ENCODE data around the gene CFAP45. TPM values are rescaled to one million over a fixed set of nuclear protein-coding genes. Genes with fewer than 3 reads are reported as not detected.

Gene CFAP45
- total RNA-seq, 1 experiment from 2014 or later: 9.3 TPM

DNA sequence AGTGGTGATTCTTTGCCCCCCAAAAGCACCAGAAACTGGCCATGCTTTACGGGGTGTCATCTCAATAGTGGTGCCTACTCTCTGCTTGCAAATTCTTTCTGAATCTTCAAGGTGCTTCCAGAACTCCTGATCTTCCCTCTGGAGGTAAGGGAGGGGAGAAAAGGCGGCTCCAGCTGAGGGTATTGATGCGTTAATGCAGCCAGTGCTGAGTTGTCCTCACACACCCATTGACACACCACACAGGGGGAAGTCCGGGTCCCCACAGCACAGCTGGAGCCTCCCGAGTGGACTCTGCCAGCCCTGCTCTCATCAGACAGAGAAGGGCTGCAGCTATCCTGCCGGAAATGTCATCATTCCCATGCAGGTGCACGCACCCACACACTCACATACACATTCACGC is 38.7 kb downstream of the CFAP45 start:
- no peaks in the 10 kb centered on the region for H3K36me3 ChIP-seq (ENCODE audit: low read depth)
- no peaks in the 10 kb centered on the region for H3K4me1 ChIP-seq (replicated peaks; ENCODE audit: insufficient read depth)
- POLR2A ChIA-PET (ENCODE audit: unreplicated experiment): no interaction called here
- H3K4me2 ChIP-seq: no peak overlapping the region
- no peaks in the 10 kb centered on the region for H4K20me1 ChIP-seq (ENCODE audit: insufficient read depth)
- H3K27ac ChIP-seq: no peak overlapping the region
- no peak overlapping the region for H2AFZ ChIP-seq
- H3K79me2 ChIP-seq (ENCODE audit: low read depth): no peaks in the 10 kb centered on the region
- H3K4me3 ChIP-seq: no peak overlapping the region
- no peak for DNase-seq
- H3F3A ChIP-seq (ENCODE audit: insufficient read depth, low read depth): peaks cover 7% of the 10 kb centered on the region; the same call in 1 of the 2 replicates
- intact Hi-C loops (cut with micrococcal nuclease; ENCODE audit: unreplicated experiment): no loop called here
- H3K9me3 ChIP-seq (ENCODE audit: insufficient read depth, low read depth): no peaks in the 10 kb centered on the region
- CTCF ChIA-PET: no interaction called here
- H3K27me3 ChIP-seq (ENCODE audit: insufficient read depth, low read depth): no peaks in the 10 kb centered on the region
- TF ChIP-seq EZH2 (IDR thresholded peaks at IDR 0.05; ENCODE audit: low read depth): no peak
- TF ChIP-seq, protein P1, sequence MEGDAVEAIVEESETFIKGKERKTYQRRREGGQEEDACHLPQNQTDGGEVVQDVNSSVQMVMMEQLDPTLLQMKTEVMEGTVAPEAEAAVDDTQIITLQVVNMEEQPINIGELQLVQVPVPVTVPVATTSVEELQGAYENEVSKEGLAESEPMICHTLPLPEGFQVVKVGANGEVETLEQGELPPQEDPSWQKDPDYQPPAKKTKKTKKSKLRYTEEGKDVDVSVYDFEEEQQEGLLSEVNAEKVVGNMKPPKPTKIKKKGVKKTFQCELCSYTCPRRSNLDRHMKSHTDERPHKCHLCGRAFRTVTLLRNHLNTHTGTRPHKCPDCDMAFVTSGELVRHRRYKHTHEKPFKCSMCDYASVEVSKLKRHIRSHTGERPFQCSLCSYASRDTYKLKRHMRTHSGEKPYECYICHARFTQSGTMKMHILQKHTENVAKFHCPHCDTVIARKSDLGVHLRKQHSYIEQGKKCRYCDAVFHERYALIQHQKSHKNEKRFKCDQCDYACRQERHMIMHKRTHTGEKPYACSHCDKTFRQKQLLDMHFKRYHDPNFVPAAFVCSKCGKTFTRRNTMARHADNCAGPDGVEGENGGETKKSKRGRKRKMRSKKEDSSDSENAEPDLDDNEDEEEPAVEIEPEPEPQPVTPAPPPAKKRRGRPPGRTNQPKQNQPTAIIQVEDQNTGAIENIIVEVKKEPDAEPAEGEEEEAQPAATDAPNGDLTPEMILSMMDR (conservative IDR thresholded peaks at IDR 0.05): no peak
- BruUV-seq (replicated peaks): no TSS peak
- no peaks in the 10 kb centered on the region for H3K9me2 ChIP-seq (ENCODE audit: insufficient read depth)

DNA sequence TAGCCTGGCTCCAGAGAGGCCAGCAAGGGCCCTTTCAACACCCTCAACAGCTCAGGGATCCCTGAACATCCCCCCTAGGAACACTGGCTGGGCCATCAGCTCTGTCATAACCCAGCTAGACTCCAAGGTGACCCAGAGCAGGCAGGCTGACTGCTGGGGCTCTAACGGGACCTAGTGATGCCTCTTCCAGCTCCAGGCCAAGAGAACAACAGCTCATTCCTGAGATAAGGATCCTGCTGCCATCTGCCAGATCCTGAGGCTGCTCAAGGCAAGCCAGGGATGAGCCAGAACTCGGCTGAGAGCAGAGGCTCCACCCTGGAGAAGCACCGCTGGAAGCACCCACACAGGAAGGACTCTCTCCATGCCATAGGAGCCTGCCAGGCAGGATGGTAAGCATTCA is 39.5 kb downstream of the CFAP45 start:
- BruUV-seq (replicated peaks): no TSS peak
- CTCF ChIA-PET: no interaction called here
- H3K4me2 ChIP-seq: no peak overlapping the region
- no peak overlapping the region for H2AFZ ChIP-seq
- no peak overlapping the region for H3K4me3 ChIP-seq
- POLR2A ChIA-PET (ENCODE audit: unreplicated experiment): interaction anchor here (0.6 kb wide), 1 partner anchor 262 kb away, joined by 3 read pairs; no protein-coding TSS in a partner anchor
- no peak overlapping the region for H3K27ac ChIP-seq
- no peaks in the 10 kb centered on the region for H3K79me2 ChIP-seq (ENCODE audit: low read depth)
- H3F3A ChIP-seq (ENCODE audit: insufficient read depth, low read depth): peaks cover 7% of the 10 kb centered on the region; the same call in 1 of the 2 replicates
- H3K4me1 ChIP-seq (replicated peaks; ENCODE audit: insufficient read depth): no peaks in the 10 kb centered on the region
- TF ChIP-seq EZH2 (IDR thresholded peaks at IDR 0.05; ENCODE audit: low read depth): no peak
- TF ChIP-seq, protein P1 (conservative IDR thresholded peaks at IDR 0.05): no peak
- no peak for DNase-seq
- intact Hi-C loops (cut with micrococcal nuclease; ENCODE audit: unreplicated experiment): no loop called here
- no peaks in the 10 kb centered on the region for H3K9me3 ChIP-seq (ENCODE audit: insufficient read depth, low read depth)
- H3K27me3 ChIP-seq (ENCODE audit: insufficient read depth, low read depth): no peaks in the 10 kb centered on the region
- H3K36me3 ChIP-seq (ENCODE audit: low read depth): no peaks in the 10 kb centered on the region
- no peaks in the 10 kb centered on the region for H4K20me1 ChIP-seq (ENCODE audit: insufficient read depth)
- H3K9me2 ChIP-seq (ENCODE audit: insufficient read depth): no peaks in the 10 kb centered on the region

DNA sequence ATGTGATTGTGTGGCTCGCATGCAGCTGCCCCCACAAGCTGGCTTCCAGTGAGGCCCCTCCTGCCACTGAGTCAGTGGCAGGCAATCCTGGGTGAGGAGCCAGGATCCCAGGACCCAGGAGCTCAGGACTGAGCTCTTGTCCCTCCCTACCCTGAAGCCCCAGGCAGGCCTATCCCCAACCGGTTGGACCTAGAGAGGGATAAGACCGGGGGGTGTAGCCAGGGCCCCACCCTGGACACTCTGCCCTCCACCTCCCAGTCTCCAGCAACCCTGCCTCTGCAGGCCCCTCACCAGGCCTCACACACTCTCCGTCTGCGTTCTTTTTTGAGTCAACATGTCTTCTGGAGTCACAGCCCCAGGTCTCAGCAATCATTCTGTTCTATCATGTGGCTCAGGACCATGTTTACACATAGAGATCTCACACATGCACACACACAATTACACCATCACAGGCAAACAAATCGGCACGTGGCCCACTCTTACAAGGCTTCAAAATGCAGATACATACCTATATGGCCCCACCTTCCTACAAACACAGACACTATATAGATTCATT is 40.1 kb downstream of the CFAP45 start:
- TF ChIP-seq, protein P1 (conservative IDR thresholded peaks at IDR 0.05): no peak
- TF ChIP-seq EZH2 (IDR thresholded peaks at IDR 0.05; ENCODE audit: low read depth): no peak
- no TSS peak for BruUV-seq (replicated peaks)
- no peak for DNase-seq
- Histone ChIP-seq H3K4me3 (no peak overlapping the region), H3K4me2 (no peak overlapping the region), H2AFZ (no peak overlapping the region), H3K36me3 (ENCODE audit: low read depth) (no peaks in the 10 kb centered on the region), H4K20me1 (ENCODE audit: insufficient read depth) (no peaks in the 10 kb centered on the region), H3K27me3 (ENCODE audit: insufficient read depth, low read depth) (no peaks in the 10 kb centered on the region), H3K79me2 (ENCODE audit: low read depth) (no peaks in the 10 kb centered on the region), H3F3A (ENCODE audit: insufficient read depth, low read depth) (peaks cover 13% of the 10 kb centered on the region; the same call in 1 of the 2 replicates), H3K4me1 (replicated peaks; ENCODE audit: insufficient read depth) (no peaks in the 10 kb centered on the region), H3K9me2 (ENCODE audit: insufficient read depth) (no peaks in the 10 kb centered on the region), H3K27ac (no peak overlapping the region), H3K9me3 (ENCODE audit: insufficient read depth, low read depth) (no peaks in the 10 kb centered on the region)
- ChIA-PET CTCF (no interaction called here), POLR2A (ENCODE audit: unreplicated experiment) (interaction anchor here (0.6 kb wide), 1 partner anchor 262 kb away, joined by 3 read pairs; no protein-coding TSS in a partner anchor)
- intact Hi-C loops (cut with micrococcal nuclease; ENCODE audit: unreplicated experiment): no loop called here
